K562 (cell line): ENCODE results near the gene SMG9. TPM values are rescaled to one million over a fixed set of nuclear protein-coding genes. Genes with fewer than 3 reads are reported as not detected.

Experiments used
- DNMT1 ChIP-seq: fragments of 450-650 bp; IDR thresholded peaks from 2 replicates; pipeline ENCODE4 v1.6.1; 2016; ENCODE audit warnings: antibody characterized with exemption, mild to moderate bottlenecking
- GTF2F1 ChIP-seq: IDR thresholded peaks from 2 replicates; pipeline ENCODE4 v1.6.1; 2011; ENCODE audit warnings: low read depth, low read length, improper control_type of control experiment
- POLR2A ChIP-seq: fragments of 450-650 bp; conservative IDR thresholded peaks from 2 replicates; pipeline ENCODE4 v1.6.1; 2016
- SMC3 ChIP-seq: conservative IDR thresholded peaks from 2 replicates; pipeline ENCODE4 v1.6.1; 2011; ENCODE audit warnings: low read depth, low read length, improper control_type of control experiment; ENCODE audit not compliant: insufficient read depth
- SREBF2 ChIP-seq: sonication (generic); formaldehyde crosslinking; IDR thresholded peaks from 2 replicates; pipeline ENCODE4 v1.4.0; 2020; ENCODE audit warnings: mild to moderate bottlenecking, missing genetic modification reagents
- TCF3 ChIP-seq: sonication (generic); formaldehyde crosslinking; IDR thresholded peaks from 2 replicates; pipeline ENCODE4 v1.4.0; 2020; ENCODE audit warnings: mild to moderate bottlenecking, missing genetic modification reagents
- TEAD4 ChIP-seq, 2 experiments: sonication (generic) in 1 of 2; formaldehyde crosslinking in 1 of 2; IDR thresholded peaks; 2 replicates each; pipeline versions ENCODE4 v1.6.1 to v1.8.0; 2012 to 2022; ENCODE audit warnings: borderline replicate concordance in 1 of 2, inconsistent platforms in 1 of 2, low read length in 1 of 2, mild to moderate bottlenecking in 1 of 2, missing genetic modification reagents in 1 of 2
- YY1 ChIP-seq, 3 experiments: IDR thresholded peaks; 2 replicates each; pipeline ENCODE4 v1.6.1; 2011; ENCODE audit warnings: low read length in 2 of 3, mild to moderate bottlenecking in 2 of 3, moderate library complexity in 2 of 3, borderline replicate concordance in 1 of 3, control low read depth in 1 of 3, low read depth in 1 of 3; ENCODE audit not compliant: insufficient read depth in 3 of 3, insufficient replicate concordance in 2 of 3, control insufficient read depth in 1 of 3, insufficient read length in 1 of 3; ENCODE audit errors: extremely low read depth in 1 of 3
- ZKSCAN8 ChIP-seq: fragments of 200-800 bp; sonication (Bioruptor generic); IDR thresholded peaks from 2 replicates; pipeline ENCODE4 v1.6.1; 2016; ENCODE audit warnings: missing genetic modification characterization, missing compliant biosample characterization
- ZNF696 ChIP-seq: fragments of 250-450 bp; sonication (Bioruptor Pico); conservative IDR thresholded peaks from 2 replicates; pipeline ENCODE4 v1.4.0; 2020; ENCODE audit warnings: mild to moderate bottlenecking, moderate library complexity
- polyA plus RNA-seq, 8 experiments: library from polyadenylated mRNA; depleted of rRNA in 4 of 8; stranded (reverse) in 5 of 8; unstranded in 3 of 8; fragments of >200 nt; fragmentation: Nextera tagmentation in 2 of 8; fragmentation: Illumina TruSeq in 1 of 8; extraction: Ambion mirVana in 2 of 8; extraction: Trizol in 1 of 8; gene quantifications; 2 replicates each; pipeline versions ENCODE4 v1.2.1 to v1.2.3, GENCODE V29; 2011 to 2014; ENCODE audit warnings: inconsistent platforms in 1 of 8, missing spikeins in 1 of 8
- total RNA-seq, 7 experiments: library from RNA; depleted of rRNA in 6 of 7; stranded (reverse); fragments of >200 nt in 6 of 7; fragmentation: Illumina TruSeq in 2 of 7; extraction: Trizol in 2 of 7; gene quantifications; 2 replicates each; pipeline versions ENCODE4 v1.2.1 to v1.2.3, GENCODE V29; 2011 to 2021; ENCODE audit warnings: low replicate concordance in 1 of 7
- TF ChIP-seq, protein P1 (sequence below), 2 experiments: fragments of 450-650 bp; formaldehyde crosslinking in 1 of 2; IDR thresholded peaks; 2 replicates each; pipeline versions ENCODE4 v1.4.0 to v1.6.1; 2014 to 2020; ENCODE audit warnings: mild to moderate bottlenecking in 2 of 2, borderline replicate concordance in 1 of 2, low read depth in 1 of 2
- TF ChIP-seq, protein P2 (sequence below): fragments of 250-450 bp; sonication (Bioruptor Pico); IDR thresholded peaks from 2 replicates; pipeline ENCODE4 v1.4.0; 2020; ENCODE audit warnings: mild to moderate bottlenecking
- TF ChIP-seq, protein P3 (sequence below): fragments of 250-450 bp; sonication (Bioruptor Pico); IDR thresholded peaks from 2 replicates; pipeline ENCODE4 v1.8.0; 2021; ENCODE audit warnings: mild to moderate bottlenecking, moderate library complexity
- TF ChIP-seq, protein P4 (sequence below): IDR thresholded peaks from 2 replicates; pipeline ENCODE4 v1.6.1; 2011; ENCODE audit not compliant: insufficient read length; ENCODE audit errors: extremely low read depth

Gene SMG9
- total and polyA plus RNA-seq, 9 of the 15 experiments (the other 6 are each of a cell fraction or from before 2014, with no cell fraction given) = 1.7 to 79.7 (median 40.2) TPM

DNA sequence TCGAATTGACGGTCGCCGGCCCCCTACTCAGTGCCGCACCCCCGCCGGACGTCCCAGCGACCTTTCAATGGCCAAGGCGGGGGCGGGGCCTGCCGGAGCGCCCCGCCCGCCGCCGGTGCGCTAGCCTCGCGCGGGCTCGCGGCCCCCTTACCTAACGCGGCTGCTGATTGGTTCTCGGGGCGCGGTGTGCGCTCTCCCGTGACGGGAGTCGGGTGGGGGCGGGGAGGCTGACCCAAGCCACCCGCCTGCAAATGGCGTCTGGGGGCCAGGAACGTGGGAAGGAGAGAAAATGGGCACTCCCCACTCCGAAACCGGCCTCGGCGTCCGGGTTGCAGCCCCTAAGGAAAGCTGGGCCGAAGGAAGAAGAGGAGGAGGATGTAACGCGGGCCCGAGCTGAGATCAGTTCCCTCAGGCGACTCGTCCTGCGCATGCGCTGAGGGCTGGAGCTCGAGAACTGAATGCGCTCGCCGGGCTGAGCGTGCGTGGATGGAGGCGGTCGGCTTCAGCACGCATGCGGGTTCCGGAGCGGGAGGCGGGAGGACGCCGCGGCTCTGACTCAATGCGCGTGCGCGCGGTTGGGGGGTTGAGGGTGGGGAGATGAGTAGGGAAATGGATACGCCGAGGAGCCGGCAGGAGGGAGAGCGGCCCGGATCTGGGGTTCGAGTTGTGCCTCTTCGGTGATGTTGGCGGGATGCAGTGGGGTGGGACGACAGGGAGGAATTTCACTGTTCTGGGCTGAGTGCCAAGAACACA lies at the start of gene SMG9 (continued):
- TF ChIP-seq, protein P1, sequence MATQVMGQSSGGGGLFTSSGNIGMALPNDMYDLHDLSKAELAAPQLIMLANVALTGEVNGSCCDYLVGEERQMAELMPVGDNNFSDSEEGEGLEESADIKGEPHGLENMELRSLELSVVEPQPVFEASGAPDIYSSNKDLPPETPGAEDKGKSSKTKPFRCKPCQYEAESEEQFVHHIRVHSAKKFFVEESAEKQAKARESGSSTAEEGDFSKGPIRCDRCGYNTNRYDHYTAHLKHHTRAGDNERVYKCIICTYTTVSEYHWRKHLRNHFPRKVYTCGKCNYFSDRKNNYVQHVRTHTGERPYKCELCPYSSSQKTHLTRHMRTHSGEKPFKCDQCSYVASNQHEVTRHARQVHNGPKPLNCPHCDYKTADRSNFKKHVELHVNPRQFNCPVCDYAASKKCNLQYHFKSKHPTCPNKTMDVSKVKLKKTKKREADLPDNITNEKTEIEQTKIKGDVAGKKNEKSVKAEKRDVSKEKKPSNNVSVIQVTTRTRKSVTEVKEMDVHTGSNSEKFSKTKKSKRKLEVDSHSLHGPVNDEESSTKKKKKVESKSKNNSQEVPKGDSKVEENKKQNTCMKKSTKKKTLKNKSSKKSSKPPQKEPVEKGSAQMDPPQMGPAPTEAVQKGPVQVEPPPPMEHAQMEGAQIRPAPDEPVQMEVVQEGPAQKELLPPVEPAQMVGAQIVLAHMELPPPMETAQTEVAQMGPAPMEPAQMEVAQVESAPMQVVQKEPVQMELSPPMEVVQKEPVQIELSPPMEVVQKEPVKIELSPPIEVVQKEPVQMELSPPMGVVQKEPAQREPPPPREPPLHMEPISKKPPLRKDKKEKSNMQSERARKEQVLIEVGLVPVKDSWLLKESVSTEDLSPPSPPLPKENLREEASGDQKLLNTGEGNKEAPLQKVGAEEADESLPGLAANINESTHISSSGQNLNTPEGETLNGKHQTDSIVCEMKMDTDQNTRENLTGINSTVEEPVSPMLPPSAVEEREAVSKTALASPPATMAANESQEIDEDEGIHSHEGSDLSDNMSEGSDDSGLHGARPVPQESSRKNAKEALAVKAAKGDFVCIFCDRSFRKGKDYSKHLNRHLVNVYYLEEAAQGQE (IDR thresholded peaks at IDR 0.05; ENCODE audit: borderline replicate concordance) = no peak
- TF ChIP-seq, protein P1 (CRISPR knock-in tag; IDR thresholded peaks at IDR 0.05; ENCODE audit: low read depth) = no peak; the same call in 1 of the 2 replicates
- no peak for TF ChIP-seq ZNF696 (CRISPR knock-in tag)
- no peak for TF ChIP-seq DNMT1
- TF ChIP-seq YY1 (IDR thresholded peaks at IDR 0.05; ENCODE audit: borderline replicate concordance in 1 of 3, control insufficient read depth in 1 of 3, extremely low read depth in 1 of 3, insufficient read depth in 3 of 3, insufficient read length in 1 of 3, insufficient replicate concordance in 2 of 3, low read depth in 1 of 3, low read length in 2 of 3) = peak; percentile 80 to 93 (median 88)
- no peak for TF ChIP-seq SREBF2 (CRISPR knock-in tag)
- TF ChIP-seq, protein P2, sequence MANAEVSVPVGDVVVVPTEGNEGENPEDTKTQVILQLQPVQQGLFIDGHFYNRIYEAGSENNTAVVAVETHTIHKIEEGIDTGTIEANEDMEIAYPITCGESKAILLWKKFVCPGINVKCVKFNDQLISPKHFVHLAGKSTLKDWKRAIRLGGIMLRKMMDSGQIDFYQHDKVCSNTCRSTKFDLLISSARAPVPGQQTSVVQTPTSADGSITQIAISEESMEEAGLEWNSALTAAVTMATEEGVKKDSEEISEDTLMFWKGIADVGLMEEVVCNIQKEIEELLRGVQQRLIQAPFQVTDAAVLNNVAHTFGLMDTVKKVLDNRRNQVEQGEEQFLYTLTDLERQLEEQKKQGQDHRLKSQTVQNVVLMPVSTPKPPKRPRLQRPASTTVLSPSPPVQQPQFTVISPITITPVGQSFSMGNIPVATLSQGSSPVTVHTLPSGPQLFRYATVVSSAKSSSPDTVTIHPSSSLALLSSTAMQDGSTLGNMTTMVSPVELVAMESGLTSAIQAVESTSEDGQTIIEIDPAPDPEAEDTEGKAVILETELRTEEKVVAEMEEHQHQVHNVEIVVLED (CRISPR knock-in tag) = peak; percentile 73
- TF ChIP-seq TEAD4 (IDR thresholded peaks at IDR 0.05; ENCODE audit: low read length) = peak; percentile 53
- no peak for TF ChIP-seq TEAD4 (CRISPR knock-in tag; IDR thresholded peaks at IDR 0.05; ENCODE audit: borderline replicate concordance)
- no peak; the same call in 1 of the 2 replicates for TF ChIP-seq TCF3 (CRISPR knock-in tag)
- TF ChIP-seq, protein P3, sequence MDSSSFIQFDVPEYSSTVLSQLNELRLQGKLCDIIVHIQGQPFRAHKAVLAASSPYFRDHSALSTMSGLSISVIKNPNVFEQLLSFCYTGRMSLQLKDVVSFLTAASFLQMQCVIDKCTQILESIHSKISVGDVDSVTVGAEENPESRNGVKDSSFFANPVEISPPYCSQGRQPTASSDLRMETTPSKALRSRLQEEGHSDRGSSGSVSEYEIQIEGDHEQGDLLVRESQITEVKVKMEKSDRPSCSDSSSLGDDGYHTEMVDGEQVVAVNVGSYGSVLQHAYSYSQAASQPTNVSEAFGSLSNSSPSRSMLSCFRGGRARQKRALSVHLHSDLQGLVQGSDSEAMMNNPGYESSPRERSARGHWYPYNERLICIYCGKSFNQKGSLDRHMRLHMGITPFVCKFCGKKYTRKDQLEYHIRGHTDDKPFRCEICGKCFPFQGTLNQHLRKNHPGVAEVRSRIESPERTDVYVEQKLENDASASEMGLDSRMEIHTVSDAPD (CRISPR knock-in tag) = no peak
- TF ChIP-seq, protein P4, sequence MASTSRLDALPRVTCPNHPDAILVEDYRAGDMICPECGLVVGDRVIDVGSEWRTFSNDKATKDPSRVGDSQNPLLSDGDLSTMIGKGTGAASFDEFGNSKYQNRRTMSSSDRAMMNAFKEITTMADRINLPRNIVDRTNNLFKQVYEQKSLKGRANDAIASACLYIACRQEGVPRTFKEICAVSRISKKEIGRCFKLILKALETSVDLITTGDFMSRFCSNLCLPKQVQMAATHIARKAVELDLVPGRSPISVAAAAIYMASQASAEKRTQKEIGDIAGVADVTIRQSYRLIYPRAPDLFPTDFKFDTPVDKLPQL = no peak
- no peak for TF ChIP-seq SMC3
- TF ChIP-seq ZKSCAN8 (CRISPR knock-in tag) = no peak
- TF ChIP-seq GTF2F1 = no peak
- peak; percentile 98 for TF ChIP-seq POLR2A
